H1 (cell line): ENCODE data around the gene HORMAD2. TPM values are rescaled to one million over a fixed set of nuclear protein-coding genes. Genes with fewer than 3 reads are reported as not detected.

Experiments used
- CTCF ChIA-PET: fragments of 300-600 bp; sonication (Branson Sonifier 250); formaldehyde crosslinking; loops from one replicate; lab custom pipeline; 2021; ENCODE audit not compliant: partially characterized antibody; lab: Charles Lee
- POLR2A ChIA-PET: fragments of 300-600 bp; sonication (Branson Sonifier 250); formaldehyde crosslinking; loops from one replicate; lab custom pipeline; 2021; ENCODE audit warnings: inconsistent platforms; ENCODE audit not compliant: partially characterized antibody; lab: Charles Lee
- DNase-seq, 2 experiments: peaks; one replicate each; pipeline versions ENCODE4 v3.0.0 to v3.0.0-alpha.2; 2010 to 2022; ENCODE audit warnings: low spot score in 2 of 2, low read depth in 1 of 2, mixed read lengths in 1 of 2
- FAIRE-seq: peaks from 2 replicates; lab custom pipeline; 2011; peaks lifted over from hg19 to GRCh38; lab: Jason Lieb, UNC
- H2AFZ ChIP-seq: 2 replicates; pipeline ENCODE4 v1.8.1; 2012; ENCODE audit warnings: low read length, inconsistent platforms
- H2AK5ac ChIP-seq: 2 replicates; pipeline ENCODE4 v1.6.1; 2013; ENCODE audit warnings: low read depth, low read length
- H2BK120ac ChIP-seq: replicated peaks from 2 replicates; pipeline ENCODE3; 2013; ENCODE audit warnings: low read depth, low read length, inconsistent platforms
- H2BK12ac ChIP-seq: 2 replicates; pipeline ENCODE4 v1.6.1; 2013; ENCODE audit warnings: low read depth, low read length
- H2BK15ac ChIP-seq: 2 replicates; pipeline ENCODE4 v1.6.1; 2013; ENCODE audit warnings: low read length
- H2BK20ac ChIP-seq: 2 replicates; pipeline ENCODE4 v1.6.1; 2013; ENCODE audit warnings: low read length
- H2BK5ac ChIP-seq: 2 replicates; pipeline ENCODE4 v1.6.1; 2013; ENCODE audit warnings: low read depth, low read length
- H3K14ac ChIP-seq: 2 replicates; pipeline ENCODE4 v1.6.1; 2013; ENCODE audit warnings: inconsistent platforms; ENCODE audit not compliant: insufficient read length
- H3K18ac ChIP-seq: 2 replicates; pipeline ENCODE4 v1.6.1; 2013; ENCODE audit warnings: low read length; ENCODE audit errors: extremely low read depth
- H3K23ac ChIP-seq: 2 replicates; pipeline ENCODE4 v1.6.1; 2013; ENCODE audit warnings: inconsistent platforms; ENCODE audit not compliant: insufficient read length
- H3K23me2 ChIP-seq: 2 replicates; pipeline ENCODE4 v1.6.1; 2013; ENCODE audit warnings: low read depth, low read length
- H3K27ac ChIP-seq: 2 replicates; pipeline ENCODE4 v1.6.1; 2011; ENCODE audit warnings: low read depth, low read length, inconsistent platforms
- H3K27me3 ChIP-seq, 4 experiments: replicated peaks in 1 of 4; 1 replicate in 1 of 4; 2 replicates in 3 of 4; pipeline versions ENCODE4 v1.6.1 to v1.8.1; 2011 to 2013; ENCODE audit warnings: low read length in 3 of 4, mild to moderate bottlenecking in 3 of 4, inconsistent platforms in 2 of 4, mixed read lengths in 2 of 4, moderate library complexity in 1 of 4; ENCODE audit not compliant: control insufficient read depth in 3 of 4, insufficient read depth in 3 of 4; ENCODE audit errors: extremely low read depth in 1 of 4
- H3K36me3 ChIP-seq, 4 experiments: 2 replicates each; pipeline versions ENCODE4 v1.6.1 to v1.8.1; 2011 to 2013; ENCODE audit warnings: mild to moderate bottlenecking in 4 of 4, low read length in 3 of 4, moderate library complexity in 2 of 4, control low read depth in 1 of 4, inconsistent platforms in 1 of 4; ENCODE audit not compliant: insufficient read depth in 4 of 4, control insufficient read depth in 2 of 4
- H3K4ac ChIP-seq: replicated peaks from 2 replicates; pipeline ENCODE3; 2013; ENCODE audit warnings: low read length, low read depth, mixed read lengths, inconsistent platforms; ENCODE audit not compliant: insufficient read length
- H3K4me1 ChIP-seq, 4 experiments: replicated peaks in 1 of 4; 1 replicate in 1 of 4; 2 replicates in 3 of 4; pipeline versions ENCODE4 v1.6.1 to v1.8.1; 2011 to 2013; ENCODE audit warnings: low read length in 3 of 4, inconsistent platforms in 2 of 4, mixed read lengths in 1 of 4; ENCODE audit not compliant: insufficient read depth in 4 of 4, control insufficient read depth in 3 of 4
- H3K4me2 ChIP-seq, 2 experiments: 2 replicates each; pipeline versions ENCODE4 v1.6.1 to v1.8.1; 2011 to 2013; ENCODE audit warnings: low read depth in 2 of 2, low read length in 2 of 2, control low read depth in 1 of 2, inconsistent platforms in 1 of 2, mild to moderate bottlenecking in 1 of 2; ENCODE audit not compliant: insufficient read depth in 1 of 2
- H3K4me3 ChIP-seq, 4 experiments: fragments of 200-600, 300-600 bp in 1 of 4; sonication (generic), shearing (Covaris generic), sonication (Bioruptor Twin) in 1 of 4; 2 replicates each; pipeline versions ENCODE4 v1.5.1 to v1.8.1; 2011 to 2016; ENCODE audit warnings: low read length in 4 of 4, low read depth in 3 of 4, control low read depth in 2 of 4, inconsistent platforms in 2 of 4, mild to moderate bottlenecking in 2 of 4, mixed read lengths in 1 of 4, moderate library complexity in 1 of 4; ENCODE audit not compliant: insufficient read depth in 2 of 4; ENCODE audit errors: extremely low read depth in 1 of 4
- H3K56ac ChIP-seq: replicated peaks from 2 replicates; pipeline ENCODE3; 2013; ENCODE audit warnings: low read depth, mild to moderate bottlenecking, mixed read lengths, low read length, inconsistent platforms; ENCODE audit not compliant: insufficient read length
- H3K79me1 ChIP-seq: 2 replicates; pipeline ENCODE4 v1.6.1; 2013; ENCODE audit warnings: low read depth, low read length, control low read depth
- H3K79me2 ChIP-seq, 2 experiments: 2 replicates each; pipeline versions ENCODE4 v1.6.1 to v1.8.1; 2012 to 2013; ENCODE audit warnings: low read length in 2 of 2, mild to moderate bottlenecking in 2 of 2, inconsistent platforms in 1 of 2; ENCODE audit not compliant: insufficient read depth in 2 of 2, control insufficient read depth in 1 of 2
- H3K9ac ChIP-seq, 4 experiments: replicated peaks in 1 of 4; 1 replicate in 1 of 4; 2 replicates in 3 of 4; pipeline versions ENCODE4 v1.6.1 to v1.8.1; 2011 to 2013; ENCODE audit warnings: low read depth in 3 of 4, low read length in 3 of 4, control low read depth in 2 of 4, mild to moderate bottlenecking in 2 of 4, moderate library complexity in 2 of 4, inconsistent platforms in 1 of 4; ENCODE audit errors: extremely low read depth in 1 of 4
- H3K9me3 ChIP-seq, 2 experiments: 2 replicates each; pipeline versions ENCODE4 v1.6.1 to v1.8.1; 2012 to 2013; ENCODE audit warnings: mild to moderate bottlenecking in 2 of 2, moderate library complexity in 2 of 2, control low read depth in 1 of 2, inconsistent platforms in 1 of 2, low read depth in 1 of 2, low read length in 1 of 2, mixed read lengths in 1 of 2; ENCODE audit not compliant: insufficient read depth in 2 of 2
- H4K20me1 ChIP-seq, 2 experiments: replicated peaks in 1 of 2; 2 replicates each; pipeline versions ENCODE3 to v1.8.1; 2011 to 2013; ENCODE audit warnings: inconsistent platforms in 2 of 2, low read length in 2 of 2, mild to moderate bottlenecking in 1 of 2; ENCODE audit not compliant: insufficient read depth in 2 of 2, control insufficient read depth in 1 of 2
- H4K5ac ChIP-seq: 2 replicates; pipeline ENCODE4 v1.6.1; 2013; ENCODE audit warnings: low read length, low read depth, mixed read lengths, inconsistent platforms; ENCODE audit not compliant: insufficient read length
- H4K8ac ChIP-seq: 2 replicates; pipeline ENCODE4 v1.8.0; 2013; ENCODE audit warnings: mild to moderate bottlenecking, moderate library complexity, low read length, inconsistent platforms; ENCODE audit not compliant: insufficient read depth; ENCODE audit errors: extremely low read depth
- H4K91ac ChIP-seq: replicated peaks from 2 replicates; pipeline ENCODE3; 2013; ENCODE audit warnings: low read length, mixed read lengths, inconsistent platforms; ENCODE audit not compliant: insufficient read length
- ASH2L ChIP-seq: fragments of 200-600, 300-600 bp; sonication (generic); IDR thresholded peaks from one replicate; pipeline ENCODE4 v1.7.1; 2017; ENCODE audit warnings: low read length
- CEBPB ChIP-seq: IDR thresholded peaks from 2 replicates; pipeline ENCODE4 v1.6.1; 2012; ENCODE audit warnings: low read depth, low read length
- GABPA ChIP-seq: IDR thresholded peaks from 2 replicates; pipeline ENCODE4 v1.6.1; 2011; ENCODE audit warnings: mild to moderate bottlenecking, low read length, moderate library complexity, borderline replicate concordance; ENCODE audit not compliant: insufficient read depth
- NRF1 ChIP-seq: IDR thresholded peaks from 2 replicates; pipeline ENCODE4 v1.6.1; 2011; ENCODE audit warnings: mild to moderate bottlenecking, low read depth, low read length, improper control_type of control experiment
- PHF8 ChIP-seq: fragments of 200-600 bp; sonication (generic); conservative IDR thresholded peaks from 2 replicates; pipeline ENCODE4 v1.7.1; 2012; ENCODE audit warnings: low read depth, mild to moderate bottlenecking, inconsistent platforms, low read length, moderate library complexity
- POLR2A ChIP-seq, 2 experiments: IDR thresholded peaks; 1 replicate in 1 of 2; 2 replicates in 1 of 2; pipeline ENCODE4 v1.6.1; 2011; ENCODE audit warnings: low read depth in 2 of 2, low read length in 2 of 2, mild to moderate bottlenecking in 2 of 2; ENCODE audit errors: control extremely low read depth in 1 of 2
- POU5F1 ChIP-seq: IDR thresholded peaks from 2 replicates; pipeline ENCODE4 v1.6.1; 2011; ENCODE audit warnings: low read depth, mild to moderate bottlenecking, low read length, moderate library complexity
- SP2 ChIP-seq: IDR thresholded peaks from 2 replicates; pipeline ENCODE4 v1.6.1; 2012; ENCODE audit warnings: mild to moderate bottlenecking, low read length, inconsistent platforms
- TAF7 ChIP-seq: optimal IDR thresholded peaks from 2 replicates; pipeline ENCODE3; 2011; ENCODE audit warnings: low read depth, mild to moderate bottlenecking, inconsistent platforms, low read length, moderate library complexity, borderline replicate concordance
- WGBS, 2 experiments: shearing (Covaris generic) in 1 of 2; methylation state at CpG; one replicate each; pipeline versions ENCODE4 v1.1.6 to v1.1.7; 2013 to 2015; ENCODE audit warnings: low lambda C conversion rate in 2 of 2, mixed read lengths in 2 of 2, inconsistent platforms in 1 of 2, low coverage in 1 of 2, missing lambda C conversion rate in 1 of 2; ENCODE audit not compliant: insufficient replicate concordance in 2 of 2, insufficient coverage in 1 of 2, insufficient read length in 1 of 2; ENCODE audit errors: extremely low coverage in 1 of 2, missing lambda C conversion rate in 1 of 2; 5-methylcytosine and 5-hydroxymethylcytosine counted together
- polyA plus RNA-seq, 7 experiments: library from polyadenylated mRNA; depleted of rRNA in 3 of 7; stranded (reverse) in 5 of 7; unstranded in 2 of 7; fragments of >200 nt in 5 of 7; fragments of 200-250 nt in 2 of 7; gene quantifications; 1 replicate in 5 of 7; 2 replicates in 1 of 7; 4 replicates in 1 of 7; pipeline versions ENCODE4 v1.2.1 to v1.2.3, GENCODE V29; 2011 to 2013; ENCODE audit warnings: missing spikeins in 2 of 7, mixed read lengths in 2 of 7
- total RNA-seq: library from RNA; stranded (reverse); fragmentation: NEBNext Ultra II Directional; extraction: Animal tissue kit (Norgen Biotek cat#: 25700); gene quantifications from 2 replicates; pipeline ENCODE4 v1.2.1, GENCODE V29; 2021
- TF ChIP-seq, protein P1 (sequence below): IDR thresholded peaks from 2 replicates; pipeline ENCODE4 v1.6.1; 2011; ENCODE audit warnings: low read depth, mild to moderate bottlenecking, low read length; ENCODE audit not compliant: insufficient read depth
- TF ChIP-seq, protein P2 (sequence below), 3 experiments: IDR thresholded peaks; 1 replicate in 2 of 3; 2 replicates in 1 of 3; pipeline versions ENCODE4 v1.5.1 to v1.6.1; 2011; ENCODE audit warnings: low read length in 3 of 3, mild to moderate bottlenecking in 3 of 3, inconsistent platforms in 2 of 3, low read depth in 1 of 3, moderate library complexity in 1 of 3; ENCODE audit not compliant: insufficient read depth in 1 of 3; ENCODE audit errors: control extremely low read depth in 1 of 3

Gene HORMAD2
- total and polyA plus RNA-seq, 2 of the 8 experiments (the other 6 are each of a cell fraction or from before 2014, with no cell fraction given) = 0.03 TPM; not detected in 1

DNA sequence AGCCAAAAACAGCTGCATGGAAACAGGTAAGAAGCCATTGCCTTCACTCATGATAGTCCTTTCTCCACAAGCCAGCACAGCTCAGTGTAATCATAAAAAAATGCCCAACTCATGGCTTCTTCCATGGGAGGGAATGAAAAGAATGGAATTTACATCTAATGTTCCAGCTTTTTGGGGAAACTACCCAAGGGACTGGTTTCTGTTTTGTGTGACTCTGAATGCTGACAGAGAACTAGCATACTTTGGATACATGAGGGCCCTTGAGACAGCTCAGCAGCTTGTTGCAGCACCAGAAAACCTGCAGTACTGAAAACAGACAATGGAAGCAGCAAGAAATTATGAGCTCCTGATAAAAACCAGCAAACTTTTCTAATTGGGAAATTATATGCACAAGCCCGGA lies 24.2 kb upstream of the HORMAD2 start:
- no peak overlapping the region for H2AK5ac ChIP-seq
- 100% methylated on average over 1 of the region's 1 CpG; no CpG with 5 or more reads in 1 of the 2 experiments for WGBS, 2 experiments
- no peak overlapping the region for H3K9ac ChIP-seq
- no peaks in the 10 kb centered on the region for H3K36me3 ChIP-seq
- no peak overlapping the region for H3K23ac ChIP-seq
- H2BK20ac ChIP-seq = no peak overlapping the region
- no peak overlapping the region for H3K27ac ChIP-seq
- no peak overlapping the region for H3K4me2 ChIP-seq
- FAIRE-seq = no peak
- H3K4me1 ChIP-seq = no peaks in the 10 kb centered on the region
- H2BK120ac ChIP-seq = no peak overlapping the region
- H3K27me3 ChIP-seq = no peaks in the 10 kb centered on the region
- H2BK15ac ChIP-seq = no peak overlapping the region
- no peaks in the 10 kb centered on the region for H4K20me1 ChIP-seq
- ChIA-PET POLR2A (no interaction called here), CTCF (interaction anchor here (0.9 kb wide), 1 partner anchor 52 kb away, joined by 3 read pairs; no protein-coding TSS in a partner anchor)
- H3K4ac ChIP-seq = no peak overlapping the region
- no peak overlapping the region for H2BK12ac ChIP-seq
- H3K14ac ChIP-seq = no peak overlapping the region
- TF ChIP-seq NRF1 (no peak), GABPA (no peak), TAF7 (no peak), POLR2A (IDR thresholded peaks at IDR 0.05; ENCODE audit: control extremely low read depth in 1 of 2, low read depth in 2 of 2, low read length in 2 of 2) (no peak), PHF8 (no peak), CEBPB (no peak), ASH2L (no peak), POU5F1 (no peak), SP2 (no peak)
- TF ChIP-seq, protein P1, sequence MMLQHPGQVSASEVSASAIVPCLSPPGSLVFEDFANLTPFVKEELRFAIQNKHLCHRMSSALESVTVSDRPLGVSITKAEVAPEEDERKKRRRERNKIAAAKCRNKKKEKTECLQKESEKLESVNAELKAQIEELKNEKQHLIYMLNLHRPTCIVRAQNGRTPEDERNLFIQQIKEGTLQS = no peak
- TF ChIP-seq, protein P2, sequence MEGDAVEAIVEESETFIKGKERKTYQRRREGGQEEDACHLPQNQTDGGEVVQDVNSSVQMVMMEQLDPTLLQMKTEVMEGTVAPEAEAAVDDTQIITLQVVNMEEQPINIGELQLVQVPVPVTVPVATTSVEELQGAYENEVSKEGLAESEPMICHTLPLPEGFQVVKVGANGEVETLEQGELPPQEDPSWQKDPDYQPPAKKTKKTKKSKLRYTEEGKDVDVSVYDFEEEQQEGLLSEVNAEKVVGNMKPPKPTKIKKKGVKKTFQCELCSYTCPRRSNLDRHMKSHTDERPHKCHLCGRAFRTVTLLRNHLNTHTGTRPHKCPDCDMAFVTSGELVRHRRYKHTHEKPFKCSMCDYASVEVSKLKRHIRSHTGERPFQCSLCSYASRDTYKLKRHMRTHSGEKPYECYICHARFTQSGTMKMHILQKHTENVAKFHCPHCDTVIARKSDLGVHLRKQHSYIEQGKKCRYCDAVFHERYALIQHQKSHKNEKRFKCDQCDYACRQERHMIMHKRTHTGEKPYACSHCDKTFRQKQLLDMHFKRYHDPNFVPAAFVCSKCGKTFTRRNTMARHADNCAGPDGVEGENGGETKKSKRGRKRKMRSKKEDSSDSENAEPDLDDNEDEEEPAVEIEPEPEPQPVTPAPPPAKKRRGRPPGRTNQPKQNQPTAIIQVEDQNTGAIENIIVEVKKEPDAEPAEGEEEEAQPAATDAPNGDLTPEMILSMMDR (IDR thresholded peaks at IDR 0.05; ENCODE audit: control extremely low read depth in 1 of 3, insufficient read depth in 1 of 3, low read depth in 1 of 3, low read length in 3 of 3) = no peak
- no peak overlapping the region for H3K18ac ChIP-seq
- no peak overlapping the region for H4K8ac ChIP-seq
- no peak overlapping the region for H3K56ac ChIP-seq
- no peaks in the 10 kb centered on the region for H3K23me2 ChIP-seq
- no peak overlapping the region for H2AFZ ChIP-seq
- H4K91ac ChIP-seq = no peak overlapping the region
- H2BK5ac ChIP-seq = no peak overlapping the region
- no peak overlapping the region for H4K5ac ChIP-seq
- no peaks in the 10 kb centered on the region for H3K9me3 ChIP-seq
- no peak overlapping the region for H3K4me3 ChIP-seq
- no peak for DNase-seq
- no peaks in the 10 kb centered on the region for H3K79me2 ChIP-seq
- H3K79me1 ChIP-seq = no peaks in the 10 kb centered on the region
